ENCODE measurements around the gene TTI1. TPM values are rescaled to one million over a fixed set of nuclear protein-coding genes. Genes with fewer than 3 reads are reported as not detected.

Gene TTI1
- total RNA-seq, 1 experiment from 2014 or later = 26.6 TPM

DNA sequence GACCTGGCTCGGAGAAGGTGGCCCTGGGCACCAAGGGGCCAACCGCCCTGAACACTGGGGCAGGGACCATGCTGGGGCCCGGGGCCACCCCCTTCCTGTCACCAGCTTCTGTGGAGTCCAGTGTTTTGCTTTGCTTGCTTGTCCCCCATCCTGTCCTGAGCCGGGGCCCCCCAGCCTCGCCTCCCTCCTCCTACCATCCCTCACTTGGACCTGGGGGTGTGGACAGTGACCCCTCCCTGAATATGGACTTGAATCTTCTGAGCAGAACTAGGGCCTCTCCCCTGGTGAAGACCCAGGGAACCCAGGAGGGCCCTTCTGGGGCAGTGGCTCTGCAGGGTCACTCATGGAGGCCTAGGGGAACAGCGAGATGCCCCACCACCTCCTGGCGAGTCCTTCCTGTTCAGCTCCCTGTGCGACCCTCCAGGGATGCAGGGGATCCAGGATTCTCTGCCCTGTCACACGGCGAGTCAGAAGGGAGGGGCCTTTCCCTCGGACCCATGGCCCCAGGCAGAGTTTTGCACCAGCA lies 88.7 kb downstream of the TTI1 start:
- ATAC-seq = no peak
- POLR2A ChIA-PET = no interaction called here

GRCh38 chr20:37943501-37944455 lies 89.5 kb downstream of the TTI1 start:
- ATAC-seq (0 out of 2 replicates have a peak, but pooled peaks have one; percentile 54), DNase-seq (ENCODE audit: low read depth, low spot score) (no peak)
- H3K9me3 ChIP-seq (ENCODE audit: control insufficient read depth, insufficient read depth, low read depth, low read length) = no peaks in the 10 kb centered on the region
- TF ChIP-seq TCF7L2 (IDR thresholded peaks at IDR 0.05; ENCODE audit: low read depth, low read length) (no peak), POLR2AphosphoS5 (IDR thresholded peaks at IDR 0.05; ENCODE audit: low read depth, low read length) (no peak), SIN3A (IDR thresholded peaks at IDR 0.05; ENCODE audit: borderline replicate concordance, insufficient read depth, low read depth, low read length) (no peak)
- TF ChIP-seq, protein P1, sequence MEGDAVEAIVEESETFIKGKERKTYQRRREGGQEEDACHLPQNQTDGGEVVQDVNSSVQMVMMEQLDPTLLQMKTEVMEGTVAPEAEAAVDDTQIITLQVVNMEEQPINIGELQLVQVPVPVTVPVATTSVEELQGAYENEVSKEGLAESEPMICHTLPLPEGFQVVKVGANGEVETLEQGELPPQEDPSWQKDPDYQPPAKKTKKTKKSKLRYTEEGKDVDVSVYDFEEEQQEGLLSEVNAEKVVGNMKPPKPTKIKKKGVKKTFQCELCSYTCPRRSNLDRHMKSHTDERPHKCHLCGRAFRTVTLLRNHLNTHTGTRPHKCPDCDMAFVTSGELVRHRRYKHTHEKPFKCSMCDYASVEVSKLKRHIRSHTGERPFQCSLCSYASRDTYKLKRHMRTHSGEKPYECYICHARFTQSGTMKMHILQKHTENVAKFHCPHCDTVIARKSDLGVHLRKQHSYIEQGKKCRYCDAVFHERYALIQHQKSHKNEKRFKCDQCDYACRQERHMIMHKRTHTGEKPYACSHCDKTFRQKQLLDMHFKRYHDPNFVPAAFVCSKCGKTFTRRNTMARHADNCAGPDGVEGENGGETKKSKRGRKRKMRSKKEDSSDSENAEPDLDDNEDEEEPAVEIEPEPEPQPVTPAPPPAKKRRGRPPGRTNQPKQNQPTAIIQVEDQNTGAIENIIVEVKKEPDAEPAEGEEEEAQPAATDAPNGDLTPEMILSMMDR (IDR thresholded peaks at IDR 0.05) = no peak; the same call in 1 of the 2 replicates
- TF ChIP-seq, protein P2, sequence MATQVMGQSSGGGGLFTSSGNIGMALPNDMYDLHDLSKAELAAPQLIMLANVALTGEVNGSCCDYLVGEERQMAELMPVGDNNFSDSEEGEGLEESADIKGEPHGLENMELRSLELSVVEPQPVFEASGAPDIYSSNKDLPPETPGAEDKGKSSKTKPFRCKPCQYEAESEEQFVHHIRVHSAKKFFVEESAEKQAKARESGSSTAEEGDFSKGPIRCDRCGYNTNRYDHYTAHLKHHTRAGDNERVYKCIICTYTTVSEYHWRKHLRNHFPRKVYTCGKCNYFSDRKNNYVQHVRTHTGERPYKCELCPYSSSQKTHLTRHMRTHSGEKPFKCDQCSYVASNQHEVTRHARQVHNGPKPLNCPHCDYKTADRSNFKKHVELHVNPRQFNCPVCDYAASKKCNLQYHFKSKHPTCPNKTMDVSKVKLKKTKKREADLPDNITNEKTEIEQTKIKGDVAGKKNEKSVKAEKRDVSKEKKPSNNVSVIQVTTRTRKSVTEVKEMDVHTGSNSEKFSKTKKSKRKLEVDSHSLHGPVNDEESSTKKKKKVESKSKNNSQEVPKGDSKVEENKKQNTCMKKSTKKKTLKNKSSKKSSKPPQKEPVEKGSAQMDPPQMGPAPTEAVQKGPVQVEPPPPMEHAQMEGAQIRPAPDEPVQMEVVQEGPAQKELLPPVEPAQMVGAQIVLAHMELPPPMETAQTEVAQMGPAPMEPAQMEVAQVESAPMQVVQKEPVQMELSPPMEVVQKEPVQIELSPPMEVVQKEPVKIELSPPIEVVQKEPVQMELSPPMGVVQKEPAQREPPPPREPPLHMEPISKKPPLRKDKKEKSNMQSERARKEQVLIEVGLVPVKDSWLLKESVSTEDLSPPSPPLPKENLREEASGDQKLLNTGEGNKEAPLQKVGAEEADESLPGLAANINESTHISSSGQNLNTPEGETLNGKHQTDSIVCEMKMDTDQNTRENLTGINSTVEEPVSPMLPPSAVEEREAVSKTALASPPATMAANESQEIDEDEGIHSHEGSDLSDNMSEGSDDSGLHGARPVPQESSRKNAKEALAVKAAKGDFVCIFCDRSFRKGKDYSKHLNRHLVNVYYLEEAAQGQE (IDR thresholded peaks at IDR 0.05; ENCODE audit: insufficient read depth in 1 of 2, low read depth in 2 of 2, low read length in 1 of 2) = no peak
- intact Hi-C loops (cut with micrococcal nuclease; ENCODE audit: unreplicated experiment) = no loop called here
- H3K27ac ChIP-seq (ENCODE audit: low read length) = no peak overlapping the region
- in situ Hi-C loops (cut with HindIII; ENCODE audit: low pct_unique_long_range_greater_than_20kb, low sequenced_read_pairs) = no loop called here
- H3K36me3 ChIP-seq (ENCODE audit: control insufficient read depth, insufficient read depth, low read length) = no peaks in the 10 kb centered on the region
- peaks cover 7% of the 10 kb centered on the region for H3K4me1 ChIP-seq (ENCODE audit: control insufficient read depth, insufficient read depth, low read length)
- no peaks in the 10 kb centered on the region for H3K27me3 ChIP-seq (ENCODE audit: control insufficient read depth, insufficient read depth, low read length)
- ChIA-PET CTCF (interaction anchor here (0.6 to 0.7 kb wide), 3 partner anchors 45 to 402 kb away, joined by 7 to 8 read pairs (median 7); no protein-coding TSS in a partner anchor), POLR2A (interaction anchor here (0.8 kb wide), 1 partner anchor 189 kb away, joined by 10 read pairs; no protein-coding TSS in a partner anchor)
- no TSS peak for BruUV-seq (replicated peaks)
- no peak overlapping the region for H3K4me3 ChIP-seq (ENCODE audit: low read depth in 2 of 2, low read length in 2 of 2)

More for the DNA sequence above, 88.7 kb downstream of the TTI1 start:
- no peaks in the 10 kb centered on the region for H3K36me3 ChIP-seq (ENCODE audit: control insufficient read depth, insufficient read depth, low read length)
- BruUV-seq (replicated peaks) = no TSS peak
- intact Hi-C loops (cut with micrococcal nuclease; ENCODE audit: unreplicated experiment) = no loop called here
- H3K4me3 ChIP-seq (ENCODE audit: low read depth in 2 of 2, low read length in 2 of 2) = no peak overlapping the region
- TF ChIP-seq, protein P2 (IDR thresholded peaks at IDR 0.05; ENCODE audit: insufficient read depth in 1 of 2, low read depth in 2 of 2, low read length in 1 of 2) = no peak
- TF ChIP-seq POLR2AphosphoS5 (IDR thresholded peaks at IDR 0.05; ENCODE audit: low read depth, low read length) (no peak), TCF7L2 (IDR thresholded peaks at IDR 0.05; ENCODE audit: low read depth, low read length) (no peak), SIN3A (IDR thresholded peaks at IDR 0.05; ENCODE audit: borderline replicate concordance, insufficient read depth, low read depth, low read length) (no peak)
- TF ChIP-seq, protein P1 (IDR thresholded peaks at IDR 0.05) = no peak
- no peak overlapping the region for H3K27ac ChIP-seq (ENCODE audit: low read length)
- DNase-seq (ENCODE audit: low read depth, low spot score) = no peak
- H3K27me3 ChIP-seq (ENCODE audit: control insufficient read depth, insufficient read depth, low read length) = no peaks in the 10 kb centered on the region
- in situ Hi-C loops (cut with HindIII; ENCODE audit: low pct_unique_long_range_greater_than_20kb, low sequenced_read_pairs) = no loop called here
- H3K4me1 ChIP-seq (ENCODE audit: control insufficient read depth, insufficient read depth, low read length) = peaks cover 7% of the 10 kb centered on the region
- CTCF ChIA-PET = interaction anchor here (0.6 to 0.7 kb wide), 2 partner anchors 184 to 403 kb away, joined by 7 to 8 read pairs; no protein-coding TSS in a partner anchor
- no peaks in the 10 kb centered on the region for H3K9me3 ChIP-seq (ENCODE audit: control insufficient read depth, insufficient read depth, low read depth, low read length)

Measured in Panc1 (cell line).